CD14-positive monocyte (primary cell): Measurements from ENCODE around the gene CDK4. TPM values are rescaled to one million over a fixed set of nuclear protein-coding genes. Genes with fewer than 3 reads are reported as not detected.

Experiments used
- DNase-seq, 3 donors: peaks; one replicate each; pipeline ENCODE4 v3.0.0-alpha.2; 2011 to 2022
- H2AFZ ChIP-seq: 2 replicates; pipeline ENCODE4 v1.6.0; 2012; ENCODE audit warnings: mild to moderate bottlenecking, low read depth, low read length, inconsistent platforms; ENCODE audit not compliant: insufficient read depth, poor library complexity, severe bottlenecking
- H3K27ac ChIP-seq, 2 donors: 1 replicate in 1 of 2; 2 replicates in 1 of 2; pipeline ENCODE4 v1.5.1; 2012 to 2013; ENCODE audit warnings: low read length in 2 of 2, control low read depth in 1 of 2, inconsistent platforms in 1 of 2, low read depth in 1 of 2, mild to moderate bottlenecking in 1 of 2
- H3K27me3 ChIP-seq, 2 donors: one replicate each; pipeline versions ENCODE4 v1.6.0 to v1.6.1; 2011 to 2013; ENCODE audit warnings: low read length in 2 of 2; ENCODE audit not compliant: control insufficient read depth in 2 of 2, insufficient read depth in 2 of 2
- H3K36me3 ChIP-seq, 2 donors: replicated peaks in 1 of 2; 1 replicate in 1 of 2; 2 replicates in 1 of 2; pipeline versions ENCODE4 v1.5.1 to v1.6.1; 2012 to 2013; ENCODE audit warnings: low read length in 2 of 2, control low read depth in 1 of 2, inconsistent platforms in 1 of 2, mild to moderate bottlenecking in 1 of 2; ENCODE audit not compliant: insufficient read depth in 2 of 2, control insufficient read depth in 1 of 2
- H3K4me1 ChIP-seq, 2 donors: 1 replicate in 1 of 2; 2 replicates in 1 of 2; pipeline versions ENCODE4 v1.5.1 to v1.6.1; 2012 to 2013; ENCODE audit warnings: low read length in 2 of 2, control low read depth in 1 of 2, inconsistent platforms in 1 of 2, mild to moderate bottlenecking in 1 of 2, moderate library complexity in 1 of 2; ENCODE audit not compliant: insufficient read depth in 2 of 2, control insufficient read depth in 1 of 2
- H3K4me2 ChIP-seq: replicated peaks from 2 replicates; pipeline ENCODE3; 2012; ENCODE audit warnings: low read length, moderate library complexity, mild to moderate bottlenecking; ENCODE audit not compliant: poor library complexity, severe bottlenecking; ENCODE audit errors: extremely low read depth
- H3K4me3 ChIP-seq, 3 experiments: fragments of 200-600 bp in 1 of 3; sonication (generic) in 1 of 3; replicated peaks in 1 of 3; 1 replicate in 2 of 3; 2 replicates in 1 of 3; pipeline ENCODE4 v1.5.1; 2011 to 2013; ENCODE audit warnings: low read length in 3 of 3, mild to moderate bottlenecking in 3 of 3, control low read depth in 2 of 3, low read depth in 2 of 3, inconsistent platforms in 1 of 3, moderate library complexity in 1 of 3
- H3K79me2 ChIP-seq: 2 replicates; pipeline ENCODE4 v1.6.0; 2012; ENCODE audit warnings: mild to moderate bottlenecking, control low read depth, inconsistent platforms, low read length, moderate library complexity; ENCODE audit not compliant: insufficient read depth
- H3K9ac ChIP-seq: 2 replicates; pipeline ENCODE4 v1.6.0; 2017; ENCODE audit warnings: low read length, mild to moderate bottlenecking; ENCODE audit not compliant: insufficient read depth, poor library complexity, severe bottlenecking
- H3K9me3 ChIP-seq, 2 donors: replicated peaks in 1 of 2; 1 replicate in 1 of 2; 2 replicates in 1 of 2; pipeline versions ENCODE4 v1.5.1 to v1.6.1; 2012 to 2013; ENCODE audit warnings: low read length in 2 of 2, control low read depth in 1 of 2; ENCODE audit not compliant: control insufficient read depth in 1 of 2, insufficient read depth in 1 of 2
- H4K20me1 ChIP-seq: 2 replicates; pipeline ENCODE4 v1.6.0; 2012; ENCODE audit warnings: mild to moderate bottlenecking, low read length, control low read depth, moderate library complexity; ENCODE audit not compliant: insufficient read depth
- H3K27ac Mint-ChIP-seq, 7 donors: one replicate each; pipeline ENCODE4 v1.8.0; 2020; ENCODE audit warnings: mild to moderate bottlenecking in 7 of 7, mixed read lengths in 7 of 7, moderate library complexity in 6 of 7, inconsistent platforms in 2 of 7
- H3K27me3 Mint-ChIP-seq, 3 donors: one replicate each; pipeline ENCODE4 v1.8.0; 2021 to 2022; ENCODE audit warnings: low read depth in 3 of 3, mild to moderate bottlenecking in 3 of 3, mixed read lengths in 3 of 3, moderate library complexity in 3 of 3, inconsistent platforms in 1 of 3
- H3K36me3 Mint-ChIP-seq, 2 donors: one replicate each; pipeline ENCODE4 v1.8.0; 2020; ENCODE audit warnings: mixed read lengths in 2 of 2, inconsistent platforms in 1 of 2, mild to moderate bottlenecking in 1 of 2
- H3K4me1 Mint-ChIP-seq: one replicate; pipeline ENCODE4 v1.8.0; 2020; ENCODE audit warnings: mild to moderate bottlenecking, mixed read lengths
- H3K4me3 Mint-ChIP-seq, 2 donors: one replicate each; pipeline ENCODE4 v1.8.0; 2020; ENCODE audit warnings: mild to moderate bottlenecking in 2 of 2, mixed read lengths in 2 of 2, moderate library complexity in 1 of 2
- H3K9me3 Mint-ChIP-seq, 7 donors: one replicate each; pipeline ENCODE4 v1.8.0; 2020 to 2022; ENCODE audit warnings: mixed read lengths in 7 of 7, mild to moderate bottlenecking in 6 of 7, moderate library complexity in 6 of 7, inconsistent platforms in 2 of 7
- WGBS: methylation state at CpG from one replicate; pipeline ENCODE4 v1.1.5; 2013; ENCODE audit warnings: missing lambda C conversion rate; ENCODE audit not compliant: insufficient coverage; 5-methylcytosine and 5-hydroxymethylcytosine counted together
- intact Hi-C, 2 donors: fragments of 100-400 bp; cut with micrococcal nuclease; formaldehyde crosslinking; loops; one replicate each; pipeline versions ENCODE4 v1.15.0 to v1.15.1; 2023
- polyA plus RNA-seq, 3 donors: library from polyadenylated mRNA; depleted of rRNA in 1 of 3; unstranded in 2 of 3; stranded (reverse) in 1 of 3; fragments of 300-500 nt in 2 of 3; fragments of >200 nt in 1 of 3; fragmentation: Illumina TruSeq in 2 of 3; gene quantifications; 1 replicate in 2 of 3; 2 replicates in 1 of 3; pipeline ENCODE4 v1.2.3, GENCODE V29; 2012 to 2021
- TF ChIP-seq, protein P1 (sequence below): fragments of 200-600 bp; IDR thresholded peaks from one replicate; pipeline ENCODE4 v1.8.0; 2022; ENCODE audit warnings: antibody characterized with exemption, mild to moderate bottlenecking

CDK4 gene
- polyA plus RNA-seq, 3 donors: 26.2 to 38.4 (median 27.4) TPM

DNA sequence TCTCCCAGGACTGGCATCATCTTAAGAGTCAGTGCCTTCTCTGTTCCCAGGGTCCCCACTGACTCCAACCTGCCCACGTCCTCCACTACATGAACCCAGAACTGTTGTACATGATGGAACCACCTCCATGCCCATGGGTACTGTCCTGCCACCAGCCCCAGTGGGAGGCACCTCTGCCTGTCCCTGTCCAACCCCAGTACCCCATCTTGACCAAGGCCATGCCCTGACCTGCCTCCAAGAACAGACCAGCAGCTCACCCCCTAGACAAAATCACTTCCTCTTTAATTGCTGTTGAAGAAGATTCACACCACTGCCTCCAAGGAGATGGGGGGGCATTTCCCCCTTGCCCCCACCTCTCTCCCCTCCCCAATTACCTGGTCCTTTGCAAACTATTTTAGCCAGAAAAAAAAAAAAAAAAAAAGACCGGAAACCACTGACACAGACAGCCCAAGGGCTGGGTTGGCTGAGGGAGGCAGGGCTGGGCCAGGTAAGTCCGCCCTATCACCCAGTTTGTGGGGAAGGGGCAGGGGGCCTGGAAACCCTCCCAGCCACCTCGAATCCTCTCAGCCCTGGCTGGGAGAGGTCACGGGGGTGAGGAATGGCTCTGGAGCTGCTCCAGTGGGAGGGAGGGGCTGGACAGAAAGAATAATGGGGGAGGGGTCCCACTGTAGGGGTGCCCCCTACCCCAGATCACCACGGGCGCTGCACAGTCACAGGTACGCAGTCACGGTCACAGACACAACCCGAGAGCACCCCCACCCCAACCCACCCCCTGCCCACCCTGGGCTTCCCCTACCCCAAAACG is 27.0 kb downstream of the CDK4 start:
- H3K9ac ChIP-seq: no peak overlapping the region
- peaks cover 0 to 14% of the 10 kb centered on the region in 2 donors for H3K9me3 ChIP-seq
- 100% methylated on average over 1 of the region's 11 CpGs for WGBS
- intact Hi-C loops: no loop called here
- peaks cover 0 to 2% (median 1%) of the 10 kb centered on the region in 3 donors for H3K27me3 Mint-ChIP-seq
- no peak overlapping the region for H3K4me3 ChIP-seq
- peaks cover 40 to 57% of the 10 kb centered on the region in 2 donors for H3K36me3 Mint-ChIP-seq
- peaks cover 6% of the 10 kb centered on the region for H4K20me1 ChIP-seq
- no peaks in the 10 kb centered on the region for H3K4me1 ChIP-seq
- H3K27ac ChIP-seq: no peak overlapping the region
- H3K4me1 Mint-ChIP-seq: peaks cover 3% of the 10 kb centered on the region
- H3K27me3 ChIP-seq: no peaks in the 10 kb centered on the region
- H3K9me3 Mint-ChIP-seq: peaks cover 0 to 15% (median 12%) of the 10 kb centered on the region in 7 donors
- H2AFZ ChIP-seq: no peak overlapping the region
- TF ChIP-seq, protein P1, sequence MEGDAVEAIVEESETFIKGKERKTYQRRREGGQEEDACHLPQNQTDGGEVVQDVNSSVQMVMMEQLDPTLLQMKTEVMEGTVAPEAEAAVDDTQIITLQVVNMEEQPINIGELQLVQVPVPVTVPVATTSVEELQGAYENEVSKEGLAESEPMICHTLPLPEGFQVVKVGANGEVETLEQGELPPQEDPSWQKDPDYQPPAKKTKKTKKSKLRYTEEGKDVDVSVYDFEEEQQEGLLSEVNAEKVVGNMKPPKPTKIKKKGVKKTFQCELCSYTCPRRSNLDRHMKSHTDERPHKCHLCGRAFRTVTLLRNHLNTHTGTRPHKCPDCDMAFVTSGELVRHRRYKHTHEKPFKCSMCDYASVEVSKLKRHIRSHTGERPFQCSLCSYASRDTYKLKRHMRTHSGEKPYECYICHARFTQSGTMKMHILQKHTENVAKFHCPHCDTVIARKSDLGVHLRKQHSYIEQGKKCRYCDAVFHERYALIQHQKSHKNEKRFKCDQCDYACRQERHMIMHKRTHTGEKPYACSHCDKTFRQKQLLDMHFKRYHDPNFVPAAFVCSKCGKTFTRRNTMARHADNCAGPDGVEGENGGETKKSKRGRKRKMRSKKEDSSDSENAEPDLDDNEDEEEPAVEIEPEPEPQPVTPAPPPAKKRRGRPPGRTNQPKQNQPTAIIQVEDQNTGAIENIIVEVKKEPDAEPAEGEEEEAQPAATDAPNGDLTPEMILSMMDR: no peak
- no peaks in the 10 kb centered on the region for H3K79me2 ChIP-seq
- no peak overlapping the region for H3K4me3 Mint-ChIP-seq
- peaks cover 45 to 55% of the 10 kb centered on the region in 2 donors for H3K36me3 ChIP-seq
- peak overlapping the region in 3 of 7 donors; percentile 6 to 68 (median 37) for H3K27ac Mint-ChIP-seq
- no peak for DNase-seq
- H3K4me2 ChIP-seq: no peak overlapping the region

DNA sequence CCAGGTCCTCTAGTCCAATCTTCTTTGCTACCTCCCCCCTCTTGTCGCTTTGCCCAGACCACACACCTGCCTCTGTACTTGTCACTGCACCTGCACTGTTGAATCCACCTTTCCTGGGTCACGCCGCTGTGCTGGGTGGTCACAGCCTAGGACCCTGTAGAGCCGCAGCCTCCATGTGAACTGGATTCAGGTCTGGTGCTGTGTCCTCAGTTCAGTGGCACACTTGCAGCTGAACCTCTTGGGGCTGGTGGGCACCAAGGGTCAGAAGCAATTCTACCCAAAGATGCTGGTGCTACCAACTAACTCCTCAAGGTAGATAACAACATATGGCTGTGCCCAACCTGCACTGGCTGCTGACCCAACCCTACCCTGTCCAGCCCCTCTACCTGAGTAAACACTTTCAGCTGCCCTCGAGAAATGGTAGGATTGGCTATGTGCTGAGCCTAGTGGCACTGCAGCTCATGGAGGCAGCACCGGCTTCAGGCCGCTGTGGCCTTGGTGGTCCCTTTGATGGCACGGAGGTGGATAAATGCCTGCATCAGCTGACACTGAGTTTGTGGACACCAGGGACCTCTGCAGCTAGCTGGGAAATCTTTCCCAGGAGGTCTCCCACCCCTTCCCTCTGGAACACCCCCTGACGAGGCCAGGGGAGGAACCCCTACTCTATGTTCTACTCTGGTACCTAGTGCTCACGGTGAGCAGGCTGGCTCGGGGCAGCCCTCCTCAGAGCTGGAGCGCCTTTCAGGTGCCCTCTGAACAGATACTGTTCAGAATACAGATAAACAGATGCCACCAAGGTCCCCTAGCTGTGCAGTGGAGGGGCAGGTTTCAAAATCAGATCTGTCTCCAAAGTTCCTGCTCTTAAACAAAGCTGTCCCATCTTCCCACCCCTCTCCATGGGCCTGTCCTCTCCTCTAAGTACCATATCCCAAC is 27.8 kb downstream of the CDK4 start:
- no peaks in the 10 kb centered on the region for H3K4me1 ChIP-seq
- peaks cover 0 to 14% of the 10 kb centered on the region in 2 donors for H3K9me3 ChIP-seq
- TF ChIP-seq, protein P1: no peak
- intact Hi-C loops: no loop called here
- peaks cover 3% of the 10 kb centered on the region for H3K4me1 Mint-ChIP-seq
- H3K4me3 ChIP-seq: no peak overlapping the region
- H3K79me2 ChIP-seq: no peaks in the 10 kb centered on the region
- no peaks in the 10 kb centered on the region for H3K27me3 ChIP-seq
- H3K27ac ChIP-seq: no peak overlapping the region
- H3K9me3 Mint-ChIP-seq: peaks cover 0 to 15% (median 11%) of the 10 kb centered on the region in 7 donors
- H4K20me1 ChIP-seq: peaks cover 6% of the 10 kb centered on the region
- H3K9ac ChIP-seq: no peak overlapping the region
- WGBS: 95% methylated on average over 7 of the region's 12 CpGs
- peaks cover 0 to 2% (median 1%) of the 10 kb centered on the region in 3 donors for H3K27me3 Mint-ChIP-seq
- no peak for DNase-seq
- H3K4me3 Mint-ChIP-seq: no peak overlapping the region
- H3K27ac Mint-ChIP-seq: peak overlapping the region in 4 of 7 donors; percentile 6 to 68 (median 22)
- peaks cover 46 to 56% of the 10 kb centered on the region in 2 donors for H3K36me3 ChIP-seq
- H3K4me2 ChIP-seq: no peak overlapping the region
- peaks cover 46 to 59% of the 10 kb centered on the region in 2 donors for H3K36me3 Mint-ChIP-seq
- no peak overlapping the region for H2AFZ ChIP-seq
